Measurements from ENCODE around the gene CFAP100. TPM values are rescaled to one million over a fixed set of nuclear protein-coding genes. Genes with fewer than 3 reads are reported as not detected.
A peak's percentile ranks its signal among the peaks of the same experiment; 100 is the strongest.

CFAP100 gene
- total RNA-seq, 4 donors from 2014 or later = not detected

DNA sequence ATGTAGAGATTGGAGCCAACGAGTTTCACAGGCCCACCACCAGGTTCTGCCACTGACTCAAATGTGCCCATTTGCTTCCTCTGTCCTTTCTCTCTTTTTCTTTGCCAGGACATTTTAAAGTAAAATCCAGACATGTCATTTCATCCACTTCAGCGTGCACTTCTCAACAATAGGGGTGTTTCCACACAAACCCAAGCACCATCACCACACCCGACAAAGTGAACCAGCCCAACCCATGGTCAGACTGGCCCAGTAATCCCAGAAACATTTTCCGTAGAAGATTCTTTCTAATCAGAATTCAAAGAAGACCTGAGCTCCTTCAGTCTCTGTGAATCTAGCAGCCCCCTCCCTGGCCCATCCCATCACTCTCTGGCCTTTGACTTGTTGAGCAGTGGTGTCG, 13.4 kb downstream of the CFAP100 start:
- no peaks in the 10 kb centered on the region for H3K4me1 ChIP-seq
- no peak overlapping the region for H3K27ac ChIP-seq
- H3K27me3 ChIP-seq = no peaks in the 10 kb centered on the region
- no peak for TF ChIP-seq POLR2A (IDR thresholded peaks at IDR 0.05)
- no peak for TF ChIP-seq CTCF (IDR thresholded peaks at IDR 0.05)
- H3K4me3 ChIP-seq = no peak overlapping the region
- H3K36me3 ChIP-seq = no peaks in the 10 kb centered on the region
- no peak for DNase-seq
- no peaks in the 10 kb centered on the region for H3K9me3 ChIP-seq

DNA sequence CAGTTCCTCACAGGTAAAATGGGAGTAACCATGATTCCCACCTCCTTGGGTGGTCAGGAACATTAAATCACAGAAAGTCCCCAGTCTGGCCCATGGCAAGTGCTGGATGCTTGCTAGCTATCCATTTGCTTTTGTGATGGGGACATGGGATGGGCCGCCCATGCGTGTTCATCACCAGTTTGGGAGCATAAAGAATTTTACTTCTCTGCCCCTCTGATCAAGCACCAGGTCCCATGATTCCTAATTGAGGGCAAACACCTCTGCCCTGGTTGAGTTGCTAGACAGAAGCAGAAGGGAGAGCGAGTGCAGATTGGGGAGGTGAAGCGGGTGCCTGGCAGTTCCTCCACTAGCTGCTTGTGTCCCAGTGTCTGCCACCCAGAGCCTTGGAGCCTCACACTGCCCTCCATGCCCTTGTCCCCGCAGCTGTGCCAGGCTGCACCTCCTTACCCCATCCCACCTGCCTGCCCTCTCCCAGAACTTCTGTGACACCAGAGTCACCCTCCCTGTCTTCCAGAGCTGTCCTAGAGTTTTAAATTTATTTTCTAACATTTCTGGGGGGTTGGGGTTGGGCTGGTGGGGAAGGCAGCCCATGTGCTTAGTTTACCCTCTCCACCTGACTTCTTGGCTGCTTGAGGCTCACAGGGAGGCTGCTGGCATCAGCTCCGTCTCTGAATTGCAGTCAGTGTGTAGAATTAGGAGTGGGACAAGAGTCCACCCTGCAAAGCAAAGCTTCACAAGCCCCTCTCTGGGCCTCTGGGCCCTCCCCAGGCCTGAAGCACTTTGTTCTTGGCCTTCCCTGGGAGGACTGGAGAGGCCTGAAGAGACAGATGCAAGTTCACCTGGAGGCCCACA, 18.4 kb downstream of the CFAP100 start:
- no peak overlapping the region for H3K4me3 ChIP-seq
- DNase-seq = peak in 1 of 3 donors; percentile 33
- TF ChIP-seq CTCF (IDR thresholded peaks at IDR 0.05) (no peak), POLR2A (IDR thresholded peaks at IDR 0.05) (no peak)
- no peaks in the 10 kb centered on the region for H3K36me3 ChIP-seq
- no peaks in the 10 kb centered on the region for H3K27me3 ChIP-seq
- H3K27ac ChIP-seq = no peak overlapping the region
- no peaks in the 10 kb centered on the region for H3K4me1 ChIP-seq
- no peaks in the 10 kb centered on the region for H3K9me3 ChIP-seq

DNA sequence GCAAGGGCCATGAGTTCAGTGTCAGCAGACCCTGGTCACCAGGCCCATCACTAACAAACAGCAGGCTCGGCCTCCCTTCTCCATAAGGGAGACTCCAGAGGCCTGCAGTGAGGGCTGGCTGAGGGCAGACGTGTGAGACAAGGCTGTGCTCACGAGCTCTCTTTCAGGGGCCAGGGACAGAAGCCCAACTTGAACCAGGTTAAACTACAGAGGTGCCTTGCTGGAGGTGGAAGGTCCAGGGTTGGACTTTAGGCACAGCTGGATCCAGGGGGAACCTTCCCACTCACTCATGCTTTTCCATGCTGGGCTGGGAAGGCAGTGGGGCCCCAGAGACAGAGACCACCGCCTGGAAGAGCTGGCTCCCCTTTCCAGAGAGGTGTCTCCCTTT, 19.0 kb downstream of the CFAP100 start:
- no peaks in the 10 kb centered on the region for H3K27me3 ChIP-seq
- no peaks in the 10 kb centered on the region for H3K36me3 ChIP-seq
- no peaks in the 10 kb centered on the region for H3K9me3 ChIP-seq
- DNase-seq = no peak
- H3K27ac ChIP-seq = no peak overlapping the region
- TF ChIP-seq CTCF (IDR thresholded peaks at IDR 0.05) (no peak), POLR2A (IDR thresholded peaks at IDR 0.05) (no peak)
- H3K4me1 ChIP-seq = no peaks in the 10 kb centered on the region
- H3K4me3 ChIP-seq = no peak overlapping the region

DNA sequence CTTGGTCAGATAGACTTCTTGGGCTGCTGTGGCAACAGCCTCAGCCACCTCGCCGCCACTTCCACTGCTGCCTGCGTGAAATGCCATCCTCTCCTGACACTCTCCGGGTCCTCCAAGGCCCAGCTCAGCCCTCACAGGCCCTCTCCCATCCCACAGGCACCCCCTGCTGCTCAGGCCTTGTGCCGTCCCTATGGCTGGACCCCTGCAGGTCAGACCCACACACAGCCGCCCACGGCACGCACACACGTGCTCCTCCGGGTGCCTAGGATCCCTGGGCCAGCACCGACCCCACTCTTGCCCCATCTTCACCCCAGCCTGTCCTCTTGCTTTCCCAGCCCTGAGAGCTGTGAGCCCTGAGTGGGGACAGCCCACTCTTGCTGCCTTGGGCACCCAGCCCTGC, 19.7 kb downstream of the CFAP100 start:
- H3K4me1 ChIP-seq = no peaks in the 10 kb centered on the region
- no peak overlapping the region for H3K4me3 ChIP-seq
- DNase-seq = peak in 1 of 3 donors; percentile 32
- TF ChIP-seq POLR2A (IDR thresholded peaks at IDR 0.05) (no peak), CTCF (IDR thresholded peaks at IDR 0.05) (no peak)
- H3K27me3 ChIP-seq = no peaks in the 10 kb centered on the region
- no peaks in the 10 kb centered on the region for H3K9me3 ChIP-seq
- H3K27ac ChIP-seq = no peak overlapping the region
- H3K36me3 ChIP-seq = no peaks in the 10 kb centered on the region

DNA sequence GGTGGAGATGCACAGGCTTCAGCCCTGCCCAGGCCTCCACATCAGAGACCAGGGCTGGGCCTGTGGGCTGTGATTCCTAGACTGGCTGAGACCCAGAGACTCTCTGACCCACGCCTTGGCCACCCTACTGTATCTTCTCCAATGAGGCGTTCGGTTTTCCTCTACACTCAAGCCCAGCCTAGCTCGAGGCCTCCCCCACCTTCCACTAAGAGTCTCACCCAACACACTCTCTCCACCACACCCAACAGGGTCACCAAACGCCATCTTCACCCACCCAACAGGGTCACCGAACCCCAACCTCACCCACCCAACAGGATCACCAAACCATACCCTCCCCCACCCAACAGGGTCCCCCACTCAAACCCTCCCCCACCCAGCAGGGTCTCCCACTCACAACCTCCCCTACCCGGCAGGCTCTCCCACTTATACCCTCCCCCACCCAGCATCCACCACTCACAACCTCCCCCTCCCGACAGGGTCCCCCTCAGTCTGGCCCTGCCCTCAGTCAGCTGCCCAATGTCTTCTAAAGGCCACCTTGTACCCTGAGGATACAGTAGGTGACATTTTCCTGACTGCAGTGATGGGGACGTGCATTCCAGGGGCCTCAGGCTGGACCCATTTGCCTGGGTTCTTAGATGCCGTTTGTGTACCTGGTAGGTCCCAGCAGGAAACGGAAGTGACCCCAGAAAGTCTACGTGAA, 20.4 kb downstream of the CFAP100 start:
- TF ChIP-seq POLR2A (IDR thresholded peaks at IDR 0.05) (no peak), CTCF (IDR thresholded peaks at IDR 0.05) (no peak)
- no peaks in the 10 kb centered on the region for H3K27me3 ChIP-seq
- no peak for DNase-seq
- no peak overlapping the region for H3K27ac ChIP-seq
- H3K4me3 ChIP-seq = no peak overlapping the region
- no peaks in the 10 kb centered on the region for H3K4me1 ChIP-seq
- no peaks in the 10 kb centered on the region for H3K36me3 ChIP-seq
- H3K9me3 ChIP-seq = no peaks in the 10 kb centered on the region
